NCI-H226 (cell line): ENCODE data around the gene EEF1G.
"Not testable (repeated sequence)": the region's sequence is repeated elsewhere in the genome, so short reads cannot be mapped to it uniquely, and the experiment has no call there.

ENCODE experiments used
- DNase-seq: peaks from one replicate; pipeline ENCODE4 v3.0.0-alpha.2; 2015

Gene EEF1G

GRCh38 chr11:62575837-62576236 is 2.1 kb upstream of the EEF1G start:
- DNase-seq = no peak

- no peak for DNase-seq
These were observed 1.5 kb upstream of the EEF1G start for GRCh38 chr11:62575156-62575555.

- DNase-seq = no peak
These were observed 826 bp upstream of the EEF1G start for GRCh38 chr11:62574363-62575071.

GRCh38 chr11:62573006-62573591 is 592 bp downstream of the EEF1G start:
- no peak for DNase-seq

- DNase-seq = no peak
These were observed 1.3 kb downstream of the EEF1G start for GRCh38 chr11:62572431-62572830.

- not testable (repeated sequence) for DNase-seq
These were observed 2.2 kb downstream of the EEF1G start for GRCh38 chr11:62571493-62571892.

GRCh38 chr11:62570903-62571302 is 2.8 kb downstream of the EEF1G start:
- DNase-seq = not testable (repeated sequence)

- DNase-seq = no peak
These were observed 4.1 kb downstream of the EEF1G start for GRCh38 chr11:62569611-62570010.

- DNase-seq = no peak
These were observed 6.6 kb downstream of the EEF1G start for GRCh38 chr11:62567018-62567633.

GRCh38 chr11:62566247-62566646 is 7.4 kb downstream of the EEF1G start:
- no peak for DNase-seq

- DNase-seq = no peak
These were observed 8.4 kb downstream of the EEF1G start for GRCh38 chr11:62565100-62565802.

GRCh38 chr11:62561677-62562230 is 11.9 kb downstream of the EEF1G start:
- DNase-seq = not testable (repeated sequence)

- DNase-seq = peak; percentile 96
These were observed 13.1 kb downstream of the EEF1G start for GRCh38 chr11:62560566-62561103.

GRCh38 chr11:62559626-62560025 is 14.1 kb downstream of the EEF1G start:
- DNase-seq = not testable (repeated sequence)

- DNase-seq = no peak
These were observed 14.5 kb downstream of the EEF1G start for GRCh38 chr11:62559204-62559603.

GRCh38 chr11:62558669-62559068 is 15.0 kb downstream of the EEF1G start:
- no peak for DNase-seq

GRCh38 chr11:62556875-62557631 is 16.6 kb downstream of the EEF1G start:
- DNase-seq = peak; percentile 20

GRCh38 chr11:62556108-62556874 is 17.4 kb downstream of the EEF1G start:
- peak; percentile 93 for DNase-seq

- no peak for DNase-seq
These were observed 18.1 kb downstream of the EEF1G start for GRCh38 chr11:62555464-62556107.

GRCh38 chr11:62554387-62555167 is 19.1 kb downstream of the EEF1G start:
- DNase-seq = no peak
